Peyer's patch (tissue), 4 donors: ENCODE results near the gene OBSCN.

Source experiments
- POLR2A ChIP-seq, 2 donors: fragments of 450-650 bp; IDR thresholded peaks; one replicate each; pipeline ENCODE4 v1.5.1; 2017; ENCODE audit warnings: antibody characterized with exemption in 2 of 2, mild to moderate bottlenecking in 2 of 2, moderate library complexity in 2 of 2
- TF ChIP-seq, protein P1 (sequence below), 6 experiments: fragments of 450-650 bp in 4 of 6; fragments of 200-600 bp in 2 of 6; sonication (generic) in 1 of 6; IDR thresholded peaks; one replicate each; pipeline ENCODE4 v1.5.1; 2017 to 2019; ENCODE audit warnings: antibody characterized with exemption in 6 of 6, mild to moderate bottlenecking in 3 of 6, moderate library complexity in 1 of 6

DNA sequence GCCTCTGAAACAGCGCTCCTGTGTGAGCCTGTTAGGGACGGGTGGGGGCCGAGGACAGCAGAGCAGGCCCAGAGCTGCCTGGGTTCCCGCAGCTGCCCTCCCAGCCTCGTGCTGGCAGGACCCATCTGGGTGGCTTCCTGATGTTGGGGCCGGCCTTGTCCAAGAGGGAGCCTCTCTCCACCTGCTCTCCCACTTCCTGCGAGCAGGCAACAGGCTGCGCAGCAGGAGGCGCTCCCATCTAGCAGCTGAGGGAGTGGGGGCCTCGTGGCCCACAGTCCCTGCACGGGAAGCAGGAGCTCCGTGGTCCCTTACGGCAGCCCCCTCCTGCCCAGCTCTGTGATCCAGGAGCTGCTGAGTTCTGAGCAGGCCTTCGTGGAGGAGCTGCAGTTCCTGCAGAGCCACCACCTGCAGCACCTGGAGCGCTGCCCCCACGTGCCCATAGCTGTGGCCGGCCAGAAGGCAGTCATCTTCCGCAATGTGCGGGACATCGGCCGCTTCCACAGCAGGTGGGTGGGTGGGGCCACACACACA, 130.7 kb downstream of the OBSCN start:
- TF ChIP-seq, protein P1, sequence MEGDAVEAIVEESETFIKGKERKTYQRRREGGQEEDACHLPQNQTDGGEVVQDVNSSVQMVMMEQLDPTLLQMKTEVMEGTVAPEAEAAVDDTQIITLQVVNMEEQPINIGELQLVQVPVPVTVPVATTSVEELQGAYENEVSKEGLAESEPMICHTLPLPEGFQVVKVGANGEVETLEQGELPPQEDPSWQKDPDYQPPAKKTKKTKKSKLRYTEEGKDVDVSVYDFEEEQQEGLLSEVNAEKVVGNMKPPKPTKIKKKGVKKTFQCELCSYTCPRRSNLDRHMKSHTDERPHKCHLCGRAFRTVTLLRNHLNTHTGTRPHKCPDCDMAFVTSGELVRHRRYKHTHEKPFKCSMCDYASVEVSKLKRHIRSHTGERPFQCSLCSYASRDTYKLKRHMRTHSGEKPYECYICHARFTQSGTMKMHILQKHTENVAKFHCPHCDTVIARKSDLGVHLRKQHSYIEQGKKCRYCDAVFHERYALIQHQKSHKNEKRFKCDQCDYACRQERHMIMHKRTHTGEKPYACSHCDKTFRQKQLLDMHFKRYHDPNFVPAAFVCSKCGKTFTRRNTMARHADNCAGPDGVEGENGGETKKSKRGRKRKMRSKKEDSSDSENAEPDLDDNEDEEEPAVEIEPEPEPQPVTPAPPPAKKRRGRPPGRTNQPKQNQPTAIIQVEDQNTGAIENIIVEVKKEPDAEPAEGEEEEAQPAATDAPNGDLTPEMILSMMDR (IDR thresholded peaks at IDR 0.05): no peak
- no peak for TF ChIP-seq POLR2A (IDR thresholded peaks at IDR 0.05)
